ENCODE results near the gene LRRN4CL.

- TF ChIP-seq, protein P1, sequence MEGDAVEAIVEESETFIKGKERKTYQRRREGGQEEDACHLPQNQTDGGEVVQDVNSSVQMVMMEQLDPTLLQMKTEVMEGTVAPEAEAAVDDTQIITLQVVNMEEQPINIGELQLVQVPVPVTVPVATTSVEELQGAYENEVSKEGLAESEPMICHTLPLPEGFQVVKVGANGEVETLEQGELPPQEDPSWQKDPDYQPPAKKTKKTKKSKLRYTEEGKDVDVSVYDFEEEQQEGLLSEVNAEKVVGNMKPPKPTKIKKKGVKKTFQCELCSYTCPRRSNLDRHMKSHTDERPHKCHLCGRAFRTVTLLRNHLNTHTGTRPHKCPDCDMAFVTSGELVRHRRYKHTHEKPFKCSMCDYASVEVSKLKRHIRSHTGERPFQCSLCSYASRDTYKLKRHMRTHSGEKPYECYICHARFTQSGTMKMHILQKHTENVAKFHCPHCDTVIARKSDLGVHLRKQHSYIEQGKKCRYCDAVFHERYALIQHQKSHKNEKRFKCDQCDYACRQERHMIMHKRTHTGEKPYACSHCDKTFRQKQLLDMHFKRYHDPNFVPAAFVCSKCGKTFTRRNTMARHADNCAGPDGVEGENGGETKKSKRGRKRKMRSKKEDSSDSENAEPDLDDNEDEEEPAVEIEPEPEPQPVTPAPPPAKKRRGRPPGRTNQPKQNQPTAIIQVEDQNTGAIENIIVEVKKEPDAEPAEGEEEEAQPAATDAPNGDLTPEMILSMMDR (IDR thresholded peaks at IDR 0.05): no peak
- TF ChIP-seq POLR2A (IDR thresholded peaks at IDR 0.05): no peak
These were observed 20.6 kb upstream of the LRRN4CL start for GRCh38 chr11:62710001-62710345.
